K562 (cell line): Measurements from ENCODE around the gene ZBTB42. TPM values are rescaled to one million over a fixed set of nuclear protein-coding genes. Genes with fewer than 3 reads are reported as not detected.

Experiments
- ATAC-seq: fragments of 200-7000 bp; cut with Tn5 transposase; 3 replicates; pipeline ENCODE4 v1.9.1; 2020; ENCODE audit warnings: moderate library complexity
- BruUV-seq: library from RNA; stranded (reverse); fragments of 400-500 nt; replicated peaks from 2 replicates; lab custom pipeline; 2021; lab: Mats Ljungman, UMichigan
- CTCF ChIA-PET: fragments of 300-600 bp; formaldehyde crosslinking; extraction: SDS; loops from one replicate; lab custom pipeline; 2021; ENCODE audit warnings: low intra/inter-chr PET ratio; lab: Yijun Ruan, JAX
- POLR2A ChIA-PET: fragments of 300-600, 350-650 bp; sonication (Branson Sonifier 250); formaldehyde crosslinking; extraction: SDS; loops from one replicate; lab custom pipeline; 2021; ENCODE audit warnings: antibody characterized with exemption, inconsistent platforms; lab: Yijun Ruan, JAX
- DNase-seq, 4 experiments: peaks; one replicate each; pipeline versions ENCODE4 v3.0.0 to v3.0.0-alpha.2; 2011 to 2018; ENCODE audit warnings: low spot score in 3 of 4, mixed read lengths in 3 of 4; ENCODE audit errors: extremely low read depth in 1 of 4
- FAIRE-seq: peaks from 2 replicates; lab custom pipeline; 2011; peaks lifted over from hg19 to GRCh38; lab: Jason Lieb, UNC
- H2AFZ ChIP-seq: 2 replicates; pipeline ENCODE4 v1.6.0; 2011; ENCODE audit warnings: low read depth, low read length, control low read depth, inconsistent platforms
- H3K27ac ChIP-seq: fragments of 200-600 bp; 3 replicates; pipeline ENCODE4 v1.8.0; 2011; ENCODE audit warnings: low read depth, mild to moderate bottlenecking, control low read depth, inconsistent platforms, low read length, moderate library complexity, mixed read lengths; ENCODE audit errors: extremely low read depth
- H3K27me3 ChIP-seq, 2 experiments: fragments of 300-600 bp in 1 of 2; 2 replicates in 1 of 2; 3 replicates in 1 of 2; pipeline versions ENCODE4 v1.6.0 to v1.8.0; 2011; ENCODE audit warnings: inconsistent platforms in 2 of 2, low read length in 2 of 2, mild to moderate bottlenecking in 1 of 2, mixed read lengths in 1 of 2, moderate library complexity in 1 of 2; ENCODE audit not compliant: control insufficient read depth in 2 of 2, insufficient read depth in 2 of 2
- H3K36me3 ChIP-seq: fragments of 300-600 bp; 3 replicates; pipeline ENCODE4 v1.8.0; 2011; ENCODE audit warnings: mild to moderate bottlenecking, low read length, inconsistent platforms; ENCODE audit not compliant: control insufficient read depth, insufficient read depth
- H3K4me1 ChIP-seq, 2 experiments: fragments of 200-600 bp in 1 of 2; replicated peaks in 1 of 2; 2 replicates in 1 of 2; 3 replicates in 1 of 2; pipeline versions ENCODE4 v1.5.1 to v1.8.0; 2011; ENCODE audit warnings: inconsistent platforms in 2 of 2, low read length in 2 of 2, mild to moderate bottlenecking in 1 of 2, mixed read lengths in 1 of 2, moderate library complexity in 1 of 2; ENCODE audit not compliant: control insufficient read depth in 2 of 2, insufficient read depth in 2 of 2
- H3K4me2 ChIP-seq: 2 replicates; pipeline ENCODE4 v1.6.1; 2011; ENCODE audit warnings: low read length, control low read depth, inconsistent platforms, mixed read lengths; ENCODE audit not compliant: insufficient read depth
- H3K4me3 ChIP-seq: fragments of 200-600 bp; sonication (generic), shearing (Covaris generic); 2 replicates; pipeline ENCODE4 v1.5.1; 2016; ENCODE audit warnings: control low read depth, inconsistent platforms
- H3K79me2 ChIP-seq: fragments of 200-600 bp; 3 replicates; pipeline ENCODE4 v1.8.0; 2011; ENCODE audit warnings: low read length, inconsistent platforms; ENCODE audit not compliant: control insufficient read depth, insufficient read depth
- H3K9ac ChIP-seq, 2 experiments: 2 replicates each; pipeline versions ENCODE4 v1.6.0 to v1.6.1; 2011; ENCODE audit warnings: low read depth in 2 of 2, low read length in 2 of 2, control low read depth in 1 of 2, inconsistent platforms in 1 of 2, mild to moderate bottlenecking in 1 of 2, mixed read lengths in 1 of 2; ENCODE audit not compliant: insufficient read depth in 1 of 2
- H3K9me1 ChIP-seq: one replicate; pipeline ENCODE4 v1.6.0; 2011; ENCODE audit warnings: inconsistent platforms, mild to moderate bottlenecking, low read length, moderate library complexity; ENCODE audit not compliant: control insufficient read depth, insufficient read depth
- H3K9me3 ChIP-seq: replicated peaks from 2 replicates; pipeline ENCODE4 v1.5.1; 2011; ENCODE audit warnings: low read depth, low read length, inconsistent platforms; ENCODE audit not compliant: control insufficient read depth, insufficient read depth
- H4K20me1 ChIP-seq: replicated peaks from 2 replicates; pipeline ENCODE4 v1.6.1; 2011; ENCODE audit warnings: low read length, inconsistent platforms, mixed read lengths; ENCODE audit not compliant: control insufficient read depth, insufficient read depth
- ATF1 ChIP-seq, 2 experiments: fragments of 450-650 bp in 1 of 2; IDR thresholded peaks; 2 replicates each; pipeline ENCODE4 v1.6.1; 2016; ENCODE audit warnings: missing compliant biosample characterization in 1 of 2, missing genetic modification characterization in 1 of 2
- ATF7 ChIP-seq: fragments of 450-650 bp; IDR thresholded peaks from 2 replicates; pipeline ENCODE4 v1.7.1; 2014; ENCODE audit warnings: mild to moderate bottlenecking, moderate library complexity
- CBFA2T2 ChIP-seq: fragments of 450-650 bp; conservative IDR thresholded peaks from 2 replicates; pipeline ENCODE4 v1.6.1; 2017; ENCODE audit warnings: mild to moderate bottlenecking
- CHD2 ChIP-seq: IDR thresholded peaks from 2 replicates; pipeline ENCODE4 v1.6.1; 2011; ENCODE audit warnings: low read depth, low read length
- CREB1 ChIP-seq, 2 experiments: sonication (generic) in 1 of 2; formaldehyde crosslinking in 1 of 2; IDR thresholded peaks; 2 replicates each; pipeline versions ENCODE4 v1.6.1 to v1.8.0; 2012 to 2022; ENCODE audit warnings: inconsistent platforms in 1 of 2, mild to moderate bottlenecking in 1 of 2, missing genetic modification reagents in 1 of 2, moderate library complexity in 1 of 2
- KDM4B ChIP-seq, 2 experiments: fragments of 450-650 bp in 1 of 2; sonication (generic) in 1 of 2; IDR thresholded peaks; 2 replicates each; pipeline ENCODE4 v1.6.1; 2016 to 2017; ENCODE audit warnings: borderline replicate concordance in 2 of 2, antibody characterized with exemption in 1 of 2, low read depth in 1 of 2, mild to moderate bottlenecking in 1 of 2
- MAFF ChIP-seq: IDR thresholded peaks from 2 replicates; pipeline ENCODE4 v1.6.1; 2012; ENCODE audit warnings: low read length, improper control_type of control experiment
- PHB ChIP-seq: fragments of 250-450 bp; sonication (Bioruptor Pico); IDR thresholded peaks from 2 replicates; pipeline ENCODE4 v1.5.0; 2021
- RB1 ChIP-seq: fragments of 450-650 bp; IDR thresholded peaks from 2 replicates; pipeline ENCODE4 v1.6.1; 2017; ENCODE audit warnings: low read depth, mild to moderate bottlenecking
- RBM22 ChIP-seq: fragments of 200-400 bp; formaldehyde crosslinking; IDR thresholded peaks from 2 replicates; pipeline ENCODE4 v1.6.1; 2018; ENCODE audit warnings: low read length, low read depth; ENCODE audit not compliant: poor library complexity, severe bottlenecking
- RBM25 ChIP-seq: fragments of 200-400 bp; formaldehyde crosslinking; IDR thresholded peaks from 2 replicates; pipeline ENCODE4 v1.6.1; 2018; ENCODE audit warnings: low read length, low read depth, moderate library complexity; ENCODE audit not compliant: severe bottlenecking
- RNF219 ChIP-seq: fragments of 250-450 bp; sonication (Bioruptor Pico); IDR thresholded peaks from 2 replicates; pipeline ENCODE4 v1.5.0; 2022; ENCODE audit warnings: mild to moderate bottlenecking
- ZNF263 ChIP-seq: sonication (generic); formaldehyde crosslinking; IDR thresholded peaks from 2 replicates; pipeline ENCODE4 v1.8.0; 2022; ENCODE audit warnings: mild to moderate bottlenecking, missing genetic modification reagents, borderline replicate concordance
- ZNF766 ChIP-seq: fragments of 200-800 bp; sonication (Bioruptor generic); conservative IDR thresholded peaks from 2 replicates; pipeline ENCODE4 v1.6.1; 2016; ENCODE audit warnings: missing genetic modification characterization, missing compliant biosample characterization
- ZSCAN32 ChIP-seq: fragments of 450-650 bp; formaldehyde crosslinking; IDR thresholded peaks from 2 replicates; pipeline ENCODE4 v1.4.0; 2020; ENCODE audit warnings: mild to moderate bottlenecking, moderate library complexity
- WGBS: fragments of 100-300 bp; shearing (Covaris generic); methylation state at CpG from one replicate; pipeline ENCODE4 v1.1.6; 2016; ENCODE audit warnings: low coverage, mixed read lengths; ENCODE audit not compliant: insufficient coverage; ENCODE audit errors: missing lambda C conversion rate; 5-methylcytosine and 5-hydroxymethylcytosine counted together
- in situ Hi-C: fragments of 300-500 bp; cut with MboI; formaldehyde crosslinking; loops from 4 replicates; pipeline ENCODE4 v1.15.0; 2018; ENCODE audit warnings: inconsistent platforms, mixed read lengths
- intact Hi-C: fragments of 100-400 bp; cut with micrococcal nuclease; formaldehyde crosslinking; loops from 2 replicates; pipeline ENCODE4 v1.14.2; 2022
- polyA plus RNA-seq, 8 experiments: library from polyadenylated mRNA; depleted of rRNA in 4 of 8; stranded (reverse) in 5 of 8; unstranded in 3 of 8; fragments of >200 nt; fragmentation: Nextera tagmentation in 2 of 8; fragmentation: Illumina TruSeq in 1 of 8; extraction: Ambion mirVana in 2 of 8; extraction: Trizol in 1 of 8; gene quantifications; 2 replicates each; pipeline versions ENCODE4 v1.2.1 to v1.2.3, GENCODE V29; 2011 to 2014; ENCODE audit warnings: inconsistent platforms in 1 of 8, missing spikeins in 1 of 8
- total RNA-seq, 7 experiments: library from RNA; depleted of rRNA in 6 of 7; stranded (reverse); fragments of >200 nt in 6 of 7; fragmentation: Illumina TruSeq in 2 of 7; extraction: Trizol in 2 of 7; gene quantifications; 2 replicates each; pipeline versions ENCODE4 v1.2.1 to v1.2.3, GENCODE V29; 2011 to 2021; ENCODE audit warnings: low replicate concordance in 1 of 7
- TF ChIP-seq, protein P1 (sequence below): IDR thresholded peaks from 2 replicates; pipeline ENCODE4 v1.6.1; 2011; ENCODE audit warnings: borderline replicate concordance, low read depth, mild to moderate bottlenecking, moderate library complexity, low read length; ENCODE audit not compliant: insufficient read depth, poor library complexity, severe bottlenecking

Gene ZBTB42
- total and polyA plus RNA-seq, 9 of the 15 experiments (the other 6 are each of a cell fraction or from before 2014, with no cell fraction given): 0.03 to 8.5 (median 2.4) TPM

DNA sequence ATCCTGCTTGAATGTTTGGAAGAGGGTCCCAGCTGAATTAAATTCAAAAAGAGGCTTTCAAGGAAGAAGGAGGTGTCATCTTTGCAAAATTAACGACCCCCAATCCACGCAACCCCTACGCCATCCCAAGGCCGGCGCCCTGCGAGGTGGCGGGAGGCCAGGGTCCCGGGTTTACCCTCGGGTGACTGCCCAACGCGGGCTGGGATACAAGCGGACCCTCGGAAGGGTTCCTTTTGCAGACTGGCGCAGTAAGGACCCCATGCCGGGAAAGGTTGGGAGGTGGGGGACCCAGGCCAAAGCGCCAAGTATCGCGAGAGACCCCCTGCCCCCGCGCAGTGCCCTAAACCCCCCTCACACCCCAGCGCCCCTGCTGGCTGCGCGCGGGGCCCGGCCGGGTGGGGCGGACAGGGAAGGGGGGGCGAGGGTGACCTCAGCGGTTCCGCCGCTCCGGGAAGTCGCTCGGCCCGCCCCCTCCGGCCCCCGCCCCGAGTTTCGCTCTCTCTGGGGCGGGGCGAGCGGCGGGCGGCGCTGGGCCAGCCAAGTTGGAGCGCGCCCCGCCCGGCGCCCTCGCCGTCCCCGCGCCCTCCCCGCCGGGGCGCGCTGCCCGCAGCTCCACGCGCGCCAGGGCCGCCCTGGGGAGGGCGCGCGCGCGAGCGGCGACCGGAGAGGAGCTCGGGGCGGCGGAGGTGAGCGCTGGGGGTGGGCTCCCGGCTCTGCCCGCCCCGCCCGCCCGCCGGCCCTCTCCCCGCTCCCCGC, 708 bp upstream of the ZBTB42 start:
- Histone ChIP-seq H2AFZ (peak overlapping the region; percentile 86), H3K4me1 (peaks cover 61 to 93% of the 10 kb centered on the region in 2 experiments), H3K36me3 (peaks cover 6% of the 10 kb centered on the region; the same call in 1 of the 3 replicates), H3K27ac (peak overlapping the region; percentile 84), H3K9me1 (no peaks in the 10 kb centered on the region), H3K4me2 (peak overlapping the region; percentile 84), H3K9ac (peak overlapping the region; percentile 80 to 93), H3K9me3 (no peaks in the 10 kb centered on the region), H3K79me2 (peaks cover 30% of the 10 kb centered on the region), H4K20me1 (no peaks in the 10 kb centered on the region), H3K4me3 (peak overlapping the region; percentile 55), H3K27me3 (no peaks in the 10 kb centered on the region)
- ATAC-seq: peak; percentile 75
- WGBS: under 1% methylated on average over 13 of the region's 83 CpGs
- intact Hi-C loops: no loop called here
- in situ Hi-C loops: no loop called here
- no peak for FAIRE-seq
- peak; percentile 86 to 95 (median 88) for DNase-seq
- ChIA-PET POLR2A (no interaction called here), CTCF (interaction anchor here (1.0 kb wide), 1 partner anchor 26 kb away, joined by 3 read pairs; no protein-coding TSS in a partner anchor)
- TSS peak; percentile 82 for BruUV-seq
- TF ChIP-seq RB1 (0 out of 2 replicates have a peak, but pooled peaks have one; percentile 36), CHD2 (peak; percentile 95), RNF219 (CRISPR knock-in tag) (no peak), RBM22 (no peak), PHB (CRISPR knock-in tag) (no peak), ZNF263 (0 out of 2 replicates have a peak, but pooled peaks have one; percentile 41), ATF1 (CRISPR knock-in tag; IDR thresholded peaks at IDR 0.05) (no peak), ATF1 (tag; IDR thresholded peaks at IDR 0.05) (peak; percentile 15; the same call in 1 of the 2 replicates), ZNF766 (0 out of 2 replicates have a peak, but pooled peaks have one; percentile 38), ZSCAN32 (CRISPR knock-in tag) (no peak), CBFA2T2 (no peak), CREB1 (IDR thresholded peaks at IDR 0.05) (peak; percentile 33; the same call in 1 of the 2 replicates), CREB1 (CRISPR knock-in tag; IDR thresholded peaks at IDR 0.05) (no peak), KDM4B (IDR thresholded peaks at IDR 0.05; ENCODE audit: borderline replicate concordance in 2 of 2, low read depth in 1 of 2) (peak in 1 of 2 experiments; percentile 94; a peak in 2 of 4 replicates), MAFF (no peak), ATF7 (peak; percentile 75), RBM25 (peak; percentile 49)
- TF ChIP-seq, protein P1, sequence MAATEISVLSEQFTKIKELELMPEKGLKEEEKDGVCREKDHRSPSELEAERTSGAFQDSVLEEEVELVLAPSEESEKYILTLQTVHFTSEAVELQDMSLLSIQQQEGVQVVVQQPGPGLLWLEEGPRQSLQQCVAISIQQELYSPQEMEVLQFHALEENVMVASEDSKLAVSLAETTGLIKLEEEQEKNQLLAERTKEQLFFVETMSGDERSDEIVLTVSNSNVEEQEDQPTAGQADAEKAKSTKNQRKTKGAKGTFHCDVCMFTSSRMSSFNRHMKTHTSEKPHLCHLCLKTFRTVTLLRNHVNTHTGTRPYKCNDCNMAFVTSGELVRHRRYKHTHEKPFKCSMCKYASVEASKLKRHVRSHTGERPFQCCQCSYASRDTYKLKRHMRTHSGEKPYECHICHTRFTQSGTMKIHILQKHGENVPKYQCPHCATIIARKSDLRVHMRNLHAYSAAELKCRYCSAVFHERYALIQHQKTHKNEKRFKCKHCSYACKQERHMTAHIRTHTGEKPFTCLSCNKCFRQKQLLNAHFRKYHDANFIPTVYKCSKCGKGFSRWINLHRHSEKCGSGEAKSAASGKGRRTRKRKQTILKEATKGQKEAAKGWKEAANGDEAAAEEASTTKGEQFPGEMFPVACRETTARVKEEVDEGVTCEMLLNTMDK: peak; percentile 93
